ENCODE measurements around the gene SUGP1.
"Not testable (repeated sequence)": the region's sequence is repeated elsewhere in the genome, so short reads cannot be mapped to it uniquely, and the experiment has no call there.

Gene SUGP1

DNA sequence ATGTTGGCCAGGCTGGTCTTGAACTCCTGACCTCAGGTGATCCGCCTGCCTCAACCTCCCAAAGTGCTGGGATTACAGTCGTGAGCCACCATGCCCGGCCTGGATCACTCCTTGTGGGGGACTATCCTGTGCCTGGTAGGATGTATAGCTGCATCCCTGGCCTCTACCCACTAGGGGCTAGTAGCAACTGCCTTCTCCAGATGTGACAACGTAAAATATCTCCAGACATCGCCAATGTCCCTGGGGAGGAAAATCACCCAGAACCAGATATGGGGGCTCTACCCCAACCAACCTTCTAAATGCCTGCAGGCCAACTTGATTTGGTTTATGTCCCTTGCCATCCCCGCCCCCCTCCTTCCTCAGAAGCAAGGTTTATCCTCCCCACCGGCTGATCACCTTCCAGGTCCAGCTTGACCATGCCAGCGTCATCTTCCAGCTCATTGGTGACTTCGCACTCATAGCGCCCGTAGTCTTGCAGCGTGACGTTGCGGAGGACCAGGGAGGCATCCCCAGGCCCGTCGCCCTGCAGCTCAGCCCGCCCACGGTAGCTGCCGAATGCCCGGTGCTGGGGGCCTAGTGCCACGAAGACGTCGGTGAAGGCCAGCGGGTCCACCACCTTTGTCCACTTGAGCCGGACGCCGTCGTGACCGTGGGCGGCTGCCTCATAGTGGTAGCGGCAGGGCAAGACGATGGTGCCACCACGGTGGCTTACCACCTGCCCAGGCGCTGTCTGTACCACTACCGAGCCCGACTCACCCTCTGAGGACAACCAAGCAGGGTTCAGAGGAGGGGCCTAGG, 59.7 kb downstream of the SUGP1 start:
- Histone ChIP-seq H3K27ac (no peak overlapping the region), H3K4me3 (no peak overlapping the region)
- DNase-seq (ENCODE audit: low spot score): no peak
- TF ChIP-seq, protein P1, sequence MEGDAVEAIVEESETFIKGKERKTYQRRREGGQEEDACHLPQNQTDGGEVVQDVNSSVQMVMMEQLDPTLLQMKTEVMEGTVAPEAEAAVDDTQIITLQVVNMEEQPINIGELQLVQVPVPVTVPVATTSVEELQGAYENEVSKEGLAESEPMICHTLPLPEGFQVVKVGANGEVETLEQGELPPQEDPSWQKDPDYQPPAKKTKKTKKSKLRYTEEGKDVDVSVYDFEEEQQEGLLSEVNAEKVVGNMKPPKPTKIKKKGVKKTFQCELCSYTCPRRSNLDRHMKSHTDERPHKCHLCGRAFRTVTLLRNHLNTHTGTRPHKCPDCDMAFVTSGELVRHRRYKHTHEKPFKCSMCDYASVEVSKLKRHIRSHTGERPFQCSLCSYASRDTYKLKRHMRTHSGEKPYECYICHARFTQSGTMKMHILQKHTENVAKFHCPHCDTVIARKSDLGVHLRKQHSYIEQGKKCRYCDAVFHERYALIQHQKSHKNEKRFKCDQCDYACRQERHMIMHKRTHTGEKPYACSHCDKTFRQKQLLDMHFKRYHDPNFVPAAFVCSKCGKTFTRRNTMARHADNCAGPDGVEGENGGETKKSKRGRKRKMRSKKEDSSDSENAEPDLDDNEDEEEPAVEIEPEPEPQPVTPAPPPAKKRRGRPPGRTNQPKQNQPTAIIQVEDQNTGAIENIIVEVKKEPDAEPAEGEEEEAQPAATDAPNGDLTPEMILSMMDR (IDR thresholded peaks at IDR 0.05): no peak

DNA sequence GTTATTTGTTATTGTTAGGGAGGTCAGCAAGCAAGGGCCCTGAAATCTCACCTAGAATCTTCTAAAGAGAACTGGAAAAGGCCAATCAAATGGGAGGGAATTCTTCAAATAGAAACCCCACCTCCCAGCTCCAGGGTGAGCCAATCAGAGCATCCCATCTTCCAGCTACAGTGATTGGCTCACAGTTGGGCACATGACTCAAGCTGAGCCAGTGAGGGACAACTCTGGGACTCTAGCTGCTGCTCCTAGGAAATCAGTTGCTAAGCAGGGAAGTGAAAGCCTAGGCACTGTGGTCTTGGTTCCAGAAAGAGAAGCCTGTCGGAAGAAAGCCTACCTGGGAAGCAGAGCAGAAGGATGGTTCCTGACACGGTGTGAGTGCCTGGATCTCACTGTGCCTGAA, 60.6 kb downstream of the SUGP1 start:
- no peak for DNase-seq (ENCODE audit: low spot score)
- TF ChIP-seq, protein P1 (IDR thresholded peaks at IDR 0.05): no peak
- H3K4me3 ChIP-seq: no peak overlapping the region
- no peak overlapping the region for H3K27ac ChIP-seq

DNA sequence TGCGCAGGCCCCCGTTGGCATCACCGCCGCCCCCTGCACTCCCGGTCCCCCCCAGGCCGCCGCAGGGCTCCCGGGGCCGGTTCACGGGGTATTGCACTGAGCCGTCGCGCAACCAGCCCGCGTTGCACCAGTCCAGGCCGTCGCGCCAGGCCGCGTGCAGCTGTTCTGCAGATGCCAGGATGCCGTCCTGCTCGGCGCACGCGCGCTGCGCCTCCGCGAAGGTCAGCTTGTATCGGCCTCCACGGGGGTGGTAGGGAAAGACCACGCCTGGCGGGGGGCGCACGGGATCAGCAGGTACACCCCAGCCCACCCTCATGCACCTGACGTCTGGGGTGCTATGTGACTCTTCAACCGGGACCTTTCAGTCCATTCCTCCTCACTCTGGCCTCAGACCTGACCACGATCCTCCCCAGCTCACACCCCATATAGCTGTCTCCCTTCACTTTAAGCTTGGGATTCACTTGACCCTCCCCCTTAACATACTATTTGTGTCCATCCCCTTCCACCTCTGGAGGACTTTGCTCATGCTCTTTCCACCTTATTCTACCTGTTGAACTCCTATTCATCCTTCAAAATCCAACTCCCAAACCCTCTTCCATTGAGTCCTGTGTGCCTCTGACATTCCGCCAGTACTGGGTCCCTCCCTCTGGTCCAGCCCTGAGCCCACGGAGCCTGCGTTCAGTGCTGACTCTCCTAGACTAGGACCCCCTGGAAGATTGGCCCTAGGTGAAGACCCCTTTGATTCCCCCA, 61.5 kb downstream of the SUGP1 start:
- H3K4me3 ChIP-seq: no peak overlapping the region
- no peak for DNase-seq (ENCODE audit: low spot score)
- TF ChIP-seq, protein P1 (IDR thresholded peaks at IDR 0.05): no peak
- H3K27ac ChIP-seq: no peak overlapping the region

DNA sequence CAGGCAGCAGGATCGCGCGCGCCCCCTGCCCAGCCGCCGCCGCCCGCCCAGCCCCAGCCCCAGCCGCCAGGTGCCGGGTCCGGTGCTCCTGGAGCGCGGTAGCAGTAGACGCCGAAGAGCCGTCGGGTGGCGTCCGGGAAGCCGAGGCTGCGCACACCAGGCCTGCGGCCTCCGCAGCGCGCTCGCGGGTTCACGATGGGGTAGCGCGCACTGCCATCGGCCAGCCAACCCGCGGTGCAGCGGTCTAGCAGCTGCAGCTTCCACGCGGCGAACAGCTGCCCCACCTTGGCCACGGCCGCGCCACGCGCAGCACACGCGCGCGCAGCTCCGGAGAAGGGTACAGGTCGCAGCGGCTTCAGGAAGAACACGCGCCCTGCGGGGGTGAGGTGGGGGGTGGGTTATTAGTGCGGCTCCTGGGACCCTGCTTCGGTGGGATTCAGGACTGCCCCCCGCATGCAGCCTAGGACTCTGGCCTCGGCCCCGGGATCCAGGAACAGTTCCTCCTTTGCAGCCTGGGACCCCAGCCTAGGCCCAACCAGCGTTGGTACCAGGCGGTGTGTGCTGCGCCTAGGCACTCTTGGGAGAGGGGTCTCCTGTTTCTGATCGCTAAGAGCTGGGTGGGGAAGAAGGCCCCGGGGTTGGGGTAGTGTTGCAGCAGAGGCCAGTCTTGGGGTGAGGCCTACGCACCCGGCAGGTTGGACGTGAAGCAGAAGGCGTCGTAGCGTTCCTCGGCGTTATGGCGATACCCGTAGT, 62.3 kb downstream of the SUGP1 start:
- TF ChIP-seq, protein P1 (IDR thresholded peaks at IDR 0.05): no peak
- DNase-seq (ENCODE audit: low spot score): no peak
- Histone ChIP-seq H3K4me3 (no peak overlapping the region), H3K27ac (no peak overlapping the region)

DNA sequence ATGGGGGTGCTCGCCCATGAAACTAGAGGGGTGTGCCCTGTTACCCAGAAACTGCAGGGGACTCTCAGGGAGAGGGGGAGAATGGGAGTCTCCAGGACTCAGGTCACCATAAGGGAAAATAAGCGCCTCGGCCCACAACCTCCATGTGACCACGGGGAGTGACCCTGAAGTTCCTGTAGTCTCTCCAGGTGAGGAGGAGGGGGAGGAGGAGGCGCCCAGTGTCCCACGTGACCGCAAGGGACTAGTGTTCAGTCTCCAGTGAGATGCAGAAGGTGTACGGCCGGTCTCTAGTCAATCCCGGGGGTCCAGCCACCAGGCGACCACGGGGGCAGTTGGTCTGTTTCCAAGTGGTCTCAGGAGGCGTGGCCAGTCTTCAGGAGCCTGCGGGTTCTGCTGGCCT, 63.2 kb downstream of the SUGP1 start:
- TF ChIP-seq, protein P1 (IDR thresholded peaks at IDR 0.05): no peak
- Histone ChIP-seq H3K4me3 (no peak overlapping the region), H3K27ac (no peak overlapping the region)
- no peak for DNase-seq (ENCODE audit: low spot score)

DNA sequence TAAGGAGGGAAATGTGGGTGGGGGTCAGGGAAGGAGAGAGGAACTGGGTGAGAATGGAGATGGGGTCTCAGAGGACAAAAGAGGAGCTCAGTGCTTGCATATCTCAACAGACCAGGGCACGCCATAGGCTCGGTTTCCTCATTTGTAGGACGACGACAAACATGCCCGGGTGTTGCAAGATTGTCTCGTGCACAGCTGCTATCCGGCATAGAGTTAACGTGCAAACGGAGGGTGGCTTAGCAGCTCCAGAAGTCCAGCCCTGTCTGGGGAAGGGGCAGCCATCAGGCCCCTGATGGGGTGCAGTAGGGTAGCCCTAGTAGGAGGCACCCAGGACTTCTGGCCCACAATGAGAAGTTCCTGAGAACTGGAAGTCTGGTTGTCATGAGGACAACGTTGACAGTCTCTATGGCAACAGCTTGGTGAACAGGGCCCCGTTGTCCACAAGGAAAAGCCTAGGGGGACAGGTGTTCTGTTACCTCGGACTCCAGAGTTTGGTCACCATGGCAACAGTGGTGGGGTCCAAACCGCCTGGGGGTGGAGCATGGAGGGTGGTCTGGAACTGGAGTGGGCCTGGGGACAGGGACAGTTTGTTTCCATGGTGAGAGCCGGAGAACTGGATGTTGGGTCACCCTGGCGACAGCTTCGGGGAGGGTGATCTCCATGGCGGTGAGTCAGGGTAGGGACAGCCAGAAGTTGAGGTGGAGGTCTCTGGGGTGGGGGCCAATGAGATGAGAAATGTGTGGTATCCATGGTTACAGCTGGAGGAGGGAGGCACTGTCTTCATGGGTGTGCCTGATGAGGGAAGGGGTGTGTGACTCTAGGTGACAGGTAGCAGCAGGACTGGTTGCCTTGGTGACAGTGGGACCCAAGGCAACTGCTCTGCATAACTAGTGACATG, 64.0 kb downstream of the SUGP1 start:
- no peak overlapping the region for H3K27ac ChIP-seq
- DNase-seq (ENCODE audit: low spot score): no peak
- TF ChIP-seq, protein P1 (IDR thresholded peaks at IDR 0.05): no peak
- no peak overlapping the region for H3K4me3 ChIP-seq

DNA sequence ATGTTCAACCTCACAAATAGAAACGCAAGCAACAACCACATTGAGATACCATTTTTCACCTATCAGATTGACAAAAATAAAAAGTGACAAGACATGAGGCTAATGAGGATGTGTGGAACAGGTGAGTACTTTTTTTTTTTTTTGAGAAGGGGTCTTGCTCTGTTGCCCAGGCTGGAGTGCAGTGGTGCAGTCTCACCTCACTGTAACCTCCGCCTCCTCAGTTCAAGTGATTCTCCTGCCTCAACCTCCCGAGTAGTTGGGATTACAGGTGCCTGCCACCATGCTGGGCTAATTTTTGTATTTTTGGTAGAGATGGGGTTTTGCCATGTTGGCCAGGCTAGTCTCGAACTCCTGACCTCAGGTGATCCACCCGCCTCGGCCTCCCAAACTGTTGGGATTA, 66.9 kb downstream of the SUGP1 start:
- H3K4me3 ChIP-seq; H3K27ac ChIP-seq; DNase-seq (ENCODE audit: low spot score): not testable (repeated sequence)

All from coronary artery (tissue), 2 donors.